GM06990 (cell line): ENCODE data around the gene ABCA6.

ENCODE experiments used
- DNase-seq: peaks from one replicate; pipeline ENCODE4 v3.0.0-alpha.2; 2011; ENCODE audit not compliant: insufficient read length; ENCODE audit errors: extremely low read depth
- H3K27me3 ChIP-seq: replicated peaks from 2 replicates; pipeline ENCODE4 v1.6.0; 2011; ENCODE audit warnings: low read length; ENCODE audit not compliant: control insufficient read depth, insufficient read depth
- H3K36me3 ChIP-seq: 2 replicates; pipeline ENCODE4 v1.5.1; 2011; ENCODE audit warnings: low read length; ENCODE audit not compliant: control insufficient read depth, insufficient read depth
- H3K4me3 ChIP-seq: replicated peaks from 2 replicates; pipeline ENCODE4 v1.5.1; 2011; ENCODE audit warnings: low read depth, mild to moderate bottlenecking, control low read depth, low read length
- TF ChIP-seq, protein P1 (sequence below): IDR thresholded peaks from 2 replicates; pipeline ENCODE4 v1.5.1; 2011; ENCODE audit warnings: low read length, control low read depth, mild to moderate bottlenecking, inconsistent platforms; ENCODE audit not compliant: insufficient read depth, poor library complexity, severe bottlenecking

ABCA6 gene

DNA sequence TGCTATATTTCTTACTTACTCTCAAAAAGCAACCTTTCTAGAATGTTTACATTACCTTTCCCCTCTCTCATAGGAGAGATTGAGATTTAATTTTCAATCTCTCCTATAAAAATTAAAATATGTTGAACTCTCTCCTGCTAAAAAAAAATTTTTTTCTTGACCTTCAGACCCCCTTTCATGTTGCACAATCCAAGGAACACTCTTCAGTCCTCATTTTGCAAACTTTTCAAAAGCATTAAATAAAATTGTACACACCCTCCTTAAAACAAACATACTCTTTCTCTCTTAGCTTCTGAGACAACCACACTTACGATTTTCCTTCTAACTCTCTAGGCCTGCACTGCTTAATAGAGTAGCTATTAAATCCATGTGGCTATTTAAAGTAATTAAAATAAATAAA is 8.6 kb upstream of the ABCA6 start:
- Histone ChIP-seq H3K4me3 (no peak overlapping the region), H3K36me3 (no peaks in the 10 kb centered on the region; the same call in none of the 2 replicates), H3K27me3 (no peaks in the 10 kb centered on the region)
- no peak for DNase-seq
- TF ChIP-seq, protein P1, sequence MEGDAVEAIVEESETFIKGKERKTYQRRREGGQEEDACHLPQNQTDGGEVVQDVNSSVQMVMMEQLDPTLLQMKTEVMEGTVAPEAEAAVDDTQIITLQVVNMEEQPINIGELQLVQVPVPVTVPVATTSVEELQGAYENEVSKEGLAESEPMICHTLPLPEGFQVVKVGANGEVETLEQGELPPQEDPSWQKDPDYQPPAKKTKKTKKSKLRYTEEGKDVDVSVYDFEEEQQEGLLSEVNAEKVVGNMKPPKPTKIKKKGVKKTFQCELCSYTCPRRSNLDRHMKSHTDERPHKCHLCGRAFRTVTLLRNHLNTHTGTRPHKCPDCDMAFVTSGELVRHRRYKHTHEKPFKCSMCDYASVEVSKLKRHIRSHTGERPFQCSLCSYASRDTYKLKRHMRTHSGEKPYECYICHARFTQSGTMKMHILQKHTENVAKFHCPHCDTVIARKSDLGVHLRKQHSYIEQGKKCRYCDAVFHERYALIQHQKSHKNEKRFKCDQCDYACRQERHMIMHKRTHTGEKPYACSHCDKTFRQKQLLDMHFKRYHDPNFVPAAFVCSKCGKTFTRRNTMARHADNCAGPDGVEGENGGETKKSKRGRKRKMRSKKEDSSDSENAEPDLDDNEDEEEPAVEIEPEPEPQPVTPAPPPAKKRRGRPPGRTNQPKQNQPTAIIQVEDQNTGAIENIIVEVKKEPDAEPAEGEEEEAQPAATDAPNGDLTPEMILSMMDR, result no peak

DNA sequence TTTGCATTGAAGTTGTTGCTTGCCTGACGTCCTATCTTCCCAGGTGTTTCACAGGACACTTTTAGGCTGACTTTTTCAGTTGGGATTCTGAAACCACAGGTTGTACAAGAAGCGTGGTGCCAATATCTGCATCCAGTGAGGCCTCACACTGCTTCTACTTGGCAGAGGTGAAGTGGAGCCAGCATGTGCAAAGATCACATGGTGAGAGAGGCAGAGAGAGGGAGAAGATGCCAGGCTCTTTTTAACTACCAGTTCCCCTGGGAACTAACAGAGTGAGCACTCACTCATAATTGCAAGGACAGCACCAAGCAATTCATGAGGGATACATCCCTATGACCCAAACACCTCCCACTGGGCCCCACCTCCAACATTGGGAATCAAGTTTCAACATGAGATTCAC is 5.8 kb upstream of the ABCA6 start:
- no peaks in the 10 kb centered on the region for H3K27me3 ChIP-seq
- no peaks in the 10 kb centered on the region; the same call in 1 of the 2 replicates for H3K36me3 ChIP-seq
- DNase-seq, result no peak
- no peak overlapping the region for H3K4me3 ChIP-seq
- TF ChIP-seq, protein P1, result no peak

DNA sequence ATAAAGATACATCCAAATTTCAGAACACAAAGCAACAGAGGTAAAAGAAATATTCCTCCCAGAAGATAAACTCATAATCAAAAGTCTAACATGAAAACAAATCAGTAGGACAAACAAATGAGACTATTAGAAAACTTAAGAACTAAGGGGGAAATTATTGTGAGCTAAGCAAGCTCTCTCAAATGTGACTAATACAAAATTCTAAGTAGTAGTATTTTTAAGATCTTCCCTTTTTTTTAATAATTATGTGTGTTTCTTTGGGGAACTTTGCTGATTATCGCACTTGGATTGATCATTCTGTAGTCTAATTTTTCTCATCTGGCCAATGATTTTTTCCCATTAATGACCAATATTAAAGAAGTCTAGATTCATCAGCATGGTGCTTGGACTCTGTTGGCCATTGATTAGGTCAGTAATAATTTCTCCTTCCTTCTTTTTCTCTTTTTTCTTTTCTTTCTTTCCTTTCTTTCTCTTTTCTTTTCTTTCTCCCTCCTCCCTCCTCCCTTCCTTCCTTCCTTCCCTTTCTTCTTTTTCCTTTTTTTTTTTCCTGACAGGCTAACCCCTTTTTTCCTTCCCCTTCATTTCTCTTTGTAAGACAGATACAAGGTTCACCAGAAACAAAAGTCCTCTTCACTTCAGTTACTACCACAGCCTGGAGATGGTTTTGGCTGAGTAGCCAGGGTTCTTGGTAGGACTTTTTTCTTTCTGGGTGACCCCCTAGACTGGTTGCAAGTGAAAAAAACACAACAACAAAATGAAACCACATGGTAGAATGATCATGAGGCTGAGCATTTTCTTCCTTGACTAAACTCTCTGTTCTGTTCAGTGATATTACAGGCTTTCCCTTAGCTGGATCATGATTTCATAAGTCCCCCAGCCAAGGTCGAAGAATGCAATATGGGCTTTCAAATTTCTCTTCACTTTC is 2.9 kb upstream of the ABCA6 start:
- no peaks in the 10 kb centered on the region for H3K27me3 ChIP-seq
- no peaks in the 10 kb centered on the region; the same call in 1 of the 2 replicates for H3K36me3 ChIP-seq
- H3K4me3 ChIP-seq, result no peak overlapping the region
- TF ChIP-seq, protein P1, result no peak
- DNase-seq, result no peak

DNA sequence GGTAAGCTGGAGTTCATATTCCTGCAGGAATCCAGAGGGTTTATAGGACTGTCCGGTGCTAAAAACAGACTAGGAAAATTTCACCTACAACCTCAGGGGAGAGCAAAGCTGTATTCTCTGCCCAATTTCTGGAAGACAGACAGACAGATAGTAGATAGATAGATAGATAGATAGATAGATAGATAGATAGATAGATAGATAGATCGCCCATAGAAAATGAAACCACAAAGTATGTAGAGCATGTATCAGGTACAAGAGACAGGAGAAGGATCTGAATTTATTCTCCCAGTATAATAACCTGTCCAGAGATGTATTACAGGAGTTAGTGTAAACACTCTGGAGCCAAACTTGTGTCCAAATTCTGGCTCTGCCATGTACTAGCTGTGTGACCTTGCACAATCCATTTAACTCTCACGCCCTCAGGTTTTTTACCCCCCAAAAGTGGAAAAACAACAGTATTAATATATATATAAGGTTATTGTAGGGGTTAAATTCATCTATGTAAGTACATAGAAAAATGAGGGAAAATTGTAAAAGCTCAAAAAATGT is 2.1 kb upstream of the ABCA6 start:
- no peak for DNase-seq
- Histone ChIP-seq H3K36me3 (no peaks in the 10 kb centered on the region; the same call in 1 of the 2 replicates), H3K27me3 (no peaks in the 10 kb centered on the region), H3K4me3 (no peak overlapping the region)
- TF ChIP-seq, protein P1, result no peak

DNA sequence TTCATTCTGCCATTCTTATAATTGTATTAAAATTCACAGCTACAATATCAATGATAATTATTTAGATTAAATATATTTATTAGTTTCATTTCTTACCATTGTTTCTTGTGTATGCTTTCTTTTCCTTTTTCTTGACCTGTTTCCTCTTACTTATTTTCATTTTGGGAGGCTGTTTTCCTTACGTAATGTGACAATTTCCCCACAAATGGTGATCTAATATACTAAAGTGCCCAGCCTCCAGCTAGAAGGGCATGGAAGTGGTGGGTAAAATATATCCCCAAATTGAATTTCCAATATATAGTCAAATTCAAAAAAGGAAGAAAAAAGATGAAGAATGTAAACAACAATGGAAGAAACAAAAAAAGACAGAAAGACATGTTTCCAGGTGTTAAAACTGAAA is 1.5 kb upstream of the ABCA6 start:
- Histone ChIP-seq H3K36me3 (no peaks in the 10 kb centered on the region; the same call in 1 of the 2 replicates), H3K27me3 (no peaks in the 10 kb centered on the region), H3K4me3 (no peak overlapping the region)
- TF ChIP-seq, protein P1, result no peak
- DNase-seq, result no peak
